PFSK-1 (cell line): ENCODE results near the gene PACC1.
A peak's percentile ranks its signal among the peaks of the same experiment; 100 is the strongest.

Experiments used
- FOXP2 ChIP-seq: optimal IDR thresholded peaks from 2 replicates; pipeline ENCODE3; 2011; ENCODE audit warnings: borderline replicate concordance, control low read depth, inconsistent platforms; ENCODE audit not compliant: insufficient read depth; ENCODE audit errors: extremely low read length, extremely low read depth
- POLR2AphosphoS5 ChIP-seq: IDR thresholded peaks from 2 replicates; pipeline ENCODE4 v1.6.1; 2012; ENCODE audit warnings: low read depth, mild to moderate bottlenecking, control low read depth, low read length, moderate library complexity
- SIN3A ChIP-seq: IDR thresholded peaks from 2 replicates; pipeline ENCODE4 v1.6.1; 2012; ENCODE audit warnings: mild to moderate bottlenecking, low read length, moderate library complexity, borderline replicate concordance; ENCODE audit not compliant: insufficient read depth
- TAF1 ChIP-seq: IDR thresholded peaks from 2 replicates; pipeline ENCODE4 v1.6.1; 2012; ENCODE audit warnings: low read length, control low read depth, borderline replicate concordance; ENCODE audit not compliant: insufficient read depth
- TF ChIP-seq, protein P1 (sequence below), 2 experiments: IDR thresholded peaks; 2 replicates each; pipeline versions ENCODE4 v1.6.1 to v1.8.0; 2011 to 2012; ENCODE audit warnings: low read depth in 2 of 2, low read length in 2 of 2, control low read depth in 1 of 2, inconsistent platforms in 1 of 2, mild to moderate bottlenecking in 1 of 2, moderate library complexity in 1 of 2; ENCODE audit not compliant: insufficient read depth in 1 of 2

Gene PACC1

DNA sequence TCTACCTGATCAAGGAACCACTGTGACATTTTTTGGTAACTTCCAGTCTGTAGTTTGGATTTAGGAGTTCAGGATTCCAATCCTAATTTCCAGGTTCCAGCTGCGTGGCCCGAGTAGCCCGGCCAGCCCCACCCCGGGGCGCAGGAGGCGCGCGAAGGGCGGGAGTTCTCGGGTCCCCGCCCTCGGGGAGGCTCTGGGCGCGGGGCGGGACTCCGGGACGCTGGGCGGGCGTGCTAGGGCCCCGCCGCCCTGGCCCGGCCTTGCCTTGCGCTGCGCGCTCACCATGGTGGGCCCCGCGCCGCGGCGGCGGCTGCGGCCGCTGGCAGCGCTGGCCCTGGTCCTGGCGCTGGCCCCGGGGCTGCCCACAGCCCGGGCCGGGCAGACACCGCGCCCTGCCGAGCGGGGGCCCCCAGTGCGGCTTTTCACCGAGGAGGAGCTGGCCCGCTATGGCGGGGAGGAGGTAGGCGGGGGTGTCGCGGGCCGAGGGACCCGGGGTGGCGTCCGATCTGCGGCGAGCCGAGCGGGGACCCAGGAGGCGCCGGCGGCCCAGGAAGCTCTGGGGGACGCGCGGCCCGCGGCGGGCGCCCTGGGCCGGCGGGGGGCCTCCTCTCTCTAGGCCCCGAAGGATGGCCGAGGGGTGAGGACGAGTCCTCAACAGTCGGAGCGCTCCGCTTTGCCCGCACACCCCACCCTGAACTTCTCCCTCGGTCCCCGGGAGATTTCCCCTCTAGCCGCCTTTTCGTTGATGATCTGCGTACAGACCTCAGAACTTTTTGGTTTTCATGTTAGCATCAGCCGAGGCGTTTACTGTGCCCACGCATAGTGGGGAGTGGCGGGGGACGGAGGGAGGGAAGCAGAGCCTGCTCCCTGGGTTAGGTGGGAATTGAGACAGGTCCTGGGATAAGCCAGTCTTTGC is 18.2 kb upstream of the PACC1 start, which contains the start of gene NENF:
Gene NENF, plus strand, starts transcription at position 260 of the 916 bp plus-strand sequence. Its CDS starts 24 bp downstream, at position 284.
- TF ChIP-seq SIN3A (0 out of 2 replicates have a peak, but pooled peaks have one; percentile 13), POLR2AphosphoS5 (peak; percentile 58; the same call in 1 of the 2 replicates), FOXP2 (peak; percentile 54), TAF1 (peak; percentile 75; the same call in 1 of the 2 replicates)
- TF ChIP-seq, protein P1, sequence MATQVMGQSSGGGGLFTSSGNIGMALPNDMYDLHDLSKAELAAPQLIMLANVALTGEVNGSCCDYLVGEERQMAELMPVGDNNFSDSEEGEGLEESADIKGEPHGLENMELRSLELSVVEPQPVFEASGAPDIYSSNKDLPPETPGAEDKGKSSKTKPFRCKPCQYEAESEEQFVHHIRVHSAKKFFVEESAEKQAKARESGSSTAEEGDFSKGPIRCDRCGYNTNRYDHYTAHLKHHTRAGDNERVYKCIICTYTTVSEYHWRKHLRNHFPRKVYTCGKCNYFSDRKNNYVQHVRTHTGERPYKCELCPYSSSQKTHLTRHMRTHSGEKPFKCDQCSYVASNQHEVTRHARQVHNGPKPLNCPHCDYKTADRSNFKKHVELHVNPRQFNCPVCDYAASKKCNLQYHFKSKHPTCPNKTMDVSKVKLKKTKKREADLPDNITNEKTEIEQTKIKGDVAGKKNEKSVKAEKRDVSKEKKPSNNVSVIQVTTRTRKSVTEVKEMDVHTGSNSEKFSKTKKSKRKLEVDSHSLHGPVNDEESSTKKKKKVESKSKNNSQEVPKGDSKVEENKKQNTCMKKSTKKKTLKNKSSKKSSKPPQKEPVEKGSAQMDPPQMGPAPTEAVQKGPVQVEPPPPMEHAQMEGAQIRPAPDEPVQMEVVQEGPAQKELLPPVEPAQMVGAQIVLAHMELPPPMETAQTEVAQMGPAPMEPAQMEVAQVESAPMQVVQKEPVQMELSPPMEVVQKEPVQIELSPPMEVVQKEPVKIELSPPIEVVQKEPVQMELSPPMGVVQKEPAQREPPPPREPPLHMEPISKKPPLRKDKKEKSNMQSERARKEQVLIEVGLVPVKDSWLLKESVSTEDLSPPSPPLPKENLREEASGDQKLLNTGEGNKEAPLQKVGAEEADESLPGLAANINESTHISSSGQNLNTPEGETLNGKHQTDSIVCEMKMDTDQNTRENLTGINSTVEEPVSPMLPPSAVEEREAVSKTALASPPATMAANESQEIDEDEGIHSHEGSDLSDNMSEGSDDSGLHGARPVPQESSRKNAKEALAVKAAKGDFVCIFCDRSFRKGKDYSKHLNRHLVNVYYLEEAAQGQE (IDR thresholded peaks at IDR 0.05; ENCODE audit: insufficient read depth in 1 of 2, low read depth in 2 of 2, low read length in 2 of 2), result peak; percentile 63 to 89; a peak in 3 of 4 replicates

- TF ChIP-seq, protein P1 (IDR thresholded peaks at IDR 0.05; ENCODE audit: insufficient read depth in 1 of 2, low read depth in 2 of 2, low read length in 2 of 2), result no peak
- TF ChIP-seq SIN3A (no peak), FOXP2 (no peak), TAF1 (no peak), POLR2AphosphoS5 (no peak)
Observed at GRCh38 chr1:212432272-212432660, 17.6 kb upstream of the PACC1 start.

DNA sequence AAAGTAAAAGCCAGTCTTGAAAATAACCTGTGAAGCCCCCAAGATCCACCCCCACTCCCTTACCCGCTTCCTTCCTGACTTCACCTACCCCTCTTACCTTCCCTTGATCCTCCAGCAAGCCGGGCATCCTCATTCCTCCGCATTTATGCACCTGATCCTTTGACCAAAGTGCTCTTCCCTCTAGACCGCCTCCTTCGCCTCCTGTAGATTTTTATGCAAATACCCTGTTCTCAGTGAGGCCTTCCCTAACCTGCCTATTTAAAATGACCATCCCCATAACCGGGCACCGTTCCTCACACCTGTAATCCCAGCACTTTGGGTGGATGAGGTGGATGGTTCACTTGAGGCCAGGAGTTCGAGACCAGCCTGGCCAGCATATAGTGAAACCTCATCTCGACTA is 17.0 kb upstream of the PACC1 start:
- TF ChIP-seq SIN3A, result no peak

DNA sequence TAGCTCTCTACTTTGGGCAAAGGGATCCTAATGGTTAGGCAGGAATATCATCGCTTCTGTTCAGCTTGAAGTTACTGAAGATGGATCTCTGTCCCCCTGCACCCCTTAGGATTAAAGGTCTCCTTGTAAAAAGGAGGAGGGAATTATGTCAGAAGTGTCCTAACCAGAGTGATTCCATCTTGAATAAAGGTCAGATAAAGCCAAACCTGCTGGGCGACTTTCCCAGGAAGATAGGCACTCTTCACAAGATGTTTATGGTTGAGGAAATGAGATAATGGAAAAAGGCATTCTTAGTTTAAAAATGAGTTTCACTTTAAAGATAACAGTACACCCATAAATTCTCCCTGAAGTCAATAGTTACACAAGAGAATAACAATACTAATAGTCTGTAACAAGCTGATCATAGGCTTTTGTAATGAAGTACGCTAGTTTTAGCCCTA is 16.3 kb upstream of the PACC1 start:
- TF ChIP-seq POLR2AphosphoS5, result no peak
- no peak for TF ChIP-seq TAF1
- TF ChIP-seq SIN3A, result no peak
- TF ChIP-seq FOXP2, result no peak

- TF ChIP-seq, protein P1 (IDR thresholded peaks at IDR 0.05; ENCODE audit: insufficient read depth in 1 of 2, low read depth in 2 of 2, low read length in 2 of 2), result no peak
- no peak for TF ChIP-seq TAF1
- no peak for TF ChIP-seq FOXP2
- TF ChIP-seq POLR2AphosphoS5, result no peak
- no peak for TF ChIP-seq SIN3A
Observed at GRCh38 chr1:212430416-212430815, 15.7 kb upstream of the PACC1 start.

GRCh38 chr1:212428496-212428895 is 13.8 kb upstream of the PACC1 start:
- no peak for TF ChIP-seq FOXP2
- TF ChIP-seq POLR2AphosphoS5, result no peak
- TF ChIP-seq, protein P1 (IDR thresholded peaks at IDR 0.05; ENCODE audit: insufficient read depth in 1 of 2, low read depth in 2 of 2, low read length in 2 of 2), result no peak
- TF ChIP-seq TAF1, result no peak
- TF ChIP-seq SIN3A, result no peak
